Activated CD8-positive, alpha-beta T cell treated with anti-CD3 and anti-CD28 coated beads, Interleukin-2, amount 10 ng/mL, durations not matched to agents 7 days and 5 days (primary cell): ENCODE measurements around the gene IMPDH1. TPM values are rescaled to one million over a fixed set of nuclear protein-coding genes. Genes with fewer than 3 reads are reported as not detected.
A peak's percentile ranks its signal among the peaks of the same experiment; 100 is the strongest.

Experiments
- ATAC-seq: fragments of 150-1000 bp; cut with Tn5 transposase; one replicate; pipeline ENCODE4 v1.10.0; 2021; ENCODE audit warnings: moderate library complexity
- CTCF ChIA-PET: fragments of 350-600 bp; sonication (Branson Sonifier 250); formaldehyde crosslinking; loops from one replicate; lab custom pipeline; 2021; ENCODE audit warnings: antibody characterized with exemption; lab: Charles Lee
- POLR2A ChIA-PET: fragments of 350-600 bp; sonication (Branson Sonifier 250); formaldehyde crosslinking; loops from one replicate; lab custom pipeline; 2021; ENCODE audit warnings: antibody characterized with exemption; lab: Charles Lee
- DNase-seq: peaks from one replicate; pipeline ENCODE4 v3.0.0-alpha.2; 2020
- H3K27ac Mint-ChIP-seq: one replicate; pipeline ENCODE4 v1.8.0; 2021; ENCODE audit warnings: mild to moderate bottlenecking, mixed read lengths
- H3K27me3 Mint-ChIP-seq: one replicate; pipeline ENCODE4 v1.8.0; 2021; ENCODE audit warnings: low read depth, mixed read lengths
- H3K36me3 Mint-ChIP-seq: one replicate; pipeline ENCODE4 v1.8.0; 2021; ENCODE audit warnings: low read depth, mixed read lengths
- H3K4me1 Mint-ChIP-seq: one replicate; pipeline ENCODE4 v1.8.0; 2021; ENCODE audit warnings: low read depth, mixed read lengths
- H3K4me3 Mint-ChIP-seq: one replicate; pipeline ENCODE4 v1.8.0; 2021; ENCODE audit warnings: mild to moderate bottlenecking, mixed read lengths
- H3K9me3 Mint-ChIP-seq: one replicate; pipeline ENCODE4 v1.8.0; 2022; ENCODE audit warnings: mixed read lengths; ENCODE audit not compliant: insufficient read depth
- total RNA-seq, 2 experiments: library from RNA; stranded (reverse); gene quantifications; one replicate each; pipeline ENCODE4 v1.2.3, GENCODE V29; 2021

IMPDH1 gene
- total RNA-seq, 2 experiments from 2014 or later = 75.3 to 80.8 TPM

- CTCF ChIA-PET = interaction anchor here (0.9 to 25.1 kb wide), 5 partner anchors 9 to 56 kb away, joined by 3 to 432 read pairs (median 4); no protein-coding TSS in a partner anchor
- H3K36me3 Mint-ChIP-seq = peaks cover 29% of the 10 kb centered on the region
- peak overlapping the region; percentile 59 for H3K27ac Mint-ChIP-seq
- POLR2A ChIA-PET = interaction anchor here (0.6 kb wide), 1 partner anchor 1674 kb away, joined by 3 read pairs; no protein-coding TSS in a partner anchor
- peaks cover 45% of the 10 kb centered on the region for H3K4me1 Mint-ChIP-seq
- ATAC-seq (no peak), DNase-seq (no peak)
- H3K9me3 Mint-ChIP-seq = no peaks in the 10 kb centered on the region
- H3K4me3 Mint-ChIP-seq = peak overlapping the region; percentile 81
- peaks cover 3% of the 10 kb centered on the region for H3K27me3 Mint-ChIP-seq
These were observed 5.6 kb downstream of the IMPDH1 start for GRCh38 chr7:128404143-128404681.

- peaks cover 40% of the 10 kb centered on the region for H3K4me1 Mint-ChIP-seq
- H3K9me3 Mint-ChIP-seq = no peaks in the 10 kb centered on the region
- POLR2A ChIA-PET = interaction anchor here (0.6 kb wide), 1 partner anchor 1674 kb away, joined by 3 read pairs; no protein-coding TSS in a partner anchor
- ATAC-seq (no peak), DNase-seq (no peak)
- H3K4me3 Mint-ChIP-seq = peak overlapping the region; percentile 81
- CTCF ChIA-PET = interaction anchor here (0.9 to 25.1 kb wide), 6 partner anchors 8 to 60 kb away, joined by 3 to 432 read pairs (median 4); partner anchors contain the start of gene RBM28
- H3K36me3 Mint-ChIP-seq = peaks cover 29% of the 10 kb centered on the region
- peaks cover 3% of the 10 kb centered on the region for H3K27me3 Mint-ChIP-seq
- no peak overlapping the region for H3K27ac Mint-ChIP-seq
These were observed 6.1 kb downstream of the IMPDH1 start for GRCh38 chr7:128403676-128404075.

DNA sequence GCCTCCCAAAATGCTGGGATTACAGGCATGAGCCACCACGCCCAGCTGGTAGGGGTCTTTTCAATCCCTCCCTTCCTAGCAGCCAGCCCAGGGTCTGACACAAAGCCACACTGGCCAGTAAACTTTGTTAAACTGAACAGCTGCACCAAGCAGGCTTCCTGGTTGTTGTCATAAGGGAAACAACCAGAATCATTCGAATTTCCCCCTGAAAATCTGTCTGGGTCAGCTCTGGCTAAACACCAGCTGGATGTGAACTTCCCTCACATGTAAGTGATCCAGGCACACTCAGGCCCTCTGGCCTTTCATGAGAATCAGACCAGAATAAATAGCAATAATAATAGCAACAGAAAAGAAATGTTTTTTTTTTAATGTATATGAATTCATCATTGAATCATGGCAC lies 7.4 kb downstream of the IMPDH1 start:
- Mint-ChIP-seq H3K27me3 (peaks cover 3% of the 10 kb centered on the region), H3K4me1 (peaks cover 31% of the 10 kb centered on the region), H3K36me3 (peaks cover 41% of the 10 kb centered on the region), H3K27ac (no peak overlapping the region), H3K4me3 (no peak overlapping the region), H3K9me3 (no peaks in the 10 kb centered on the region)
- no peak for ATAC-seq
- CTCF ChIA-PET = interaction anchor here (1.1 to 25.1 kb wide), 3 partner anchors 14 to 55 kb away, joined by 4 to 432 read pairs (median 4); no protein-coding TSS in a partner anchor
- POLR2A ChIA-PET = no interaction called here
- no peak for DNase-seq

DNA sequence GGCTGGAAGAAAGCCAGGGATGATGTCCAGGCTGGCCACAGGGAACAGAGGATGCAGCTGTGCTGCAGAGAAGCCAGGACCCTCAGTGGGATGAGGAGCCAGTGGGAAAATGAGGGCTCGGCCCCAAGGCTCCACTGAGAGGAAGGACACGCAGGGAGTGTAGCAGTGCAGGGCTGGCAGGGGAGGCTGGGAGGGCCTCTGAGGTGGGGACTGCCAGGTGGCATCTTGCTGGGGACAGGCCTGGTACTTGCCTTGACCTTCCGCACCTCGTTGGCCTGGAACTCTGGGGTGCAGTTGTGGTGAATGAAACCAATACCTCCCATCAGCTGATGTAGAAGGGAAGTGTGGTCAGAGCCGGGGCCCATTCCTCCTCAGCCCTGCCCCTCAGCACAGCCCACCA lies 9.2 kb downstream of the IMPDH1 start:
- ATAC-seq (no peak), DNase-seq (no peak)
- peaks cover 24% of the 10 kb centered on the region for H3K4me1 Mint-ChIP-seq
- H3K27ac Mint-ChIP-seq = no peak overlapping the region
- H3K9me3 Mint-ChIP-seq = no peaks in the 10 kb centered on the region
- H3K4me3 Mint-ChIP-seq = no peak overlapping the region
- H3K36me3 Mint-ChIP-seq = peaks cover 49% of the 10 kb centered on the region
- CTCF ChIA-PET = interaction anchor here (1.0 to 25.1 kb wide), 7 partner anchors 10 to 60 kb away, joined by 3 to 432 read pairs (median 5); partner anchors contain the start of gene HILPDA
- no peaks in the 10 kb centered on the region for H3K27me3 Mint-ChIP-seq
- POLR2A ChIA-PET = no interaction called here

DNA sequence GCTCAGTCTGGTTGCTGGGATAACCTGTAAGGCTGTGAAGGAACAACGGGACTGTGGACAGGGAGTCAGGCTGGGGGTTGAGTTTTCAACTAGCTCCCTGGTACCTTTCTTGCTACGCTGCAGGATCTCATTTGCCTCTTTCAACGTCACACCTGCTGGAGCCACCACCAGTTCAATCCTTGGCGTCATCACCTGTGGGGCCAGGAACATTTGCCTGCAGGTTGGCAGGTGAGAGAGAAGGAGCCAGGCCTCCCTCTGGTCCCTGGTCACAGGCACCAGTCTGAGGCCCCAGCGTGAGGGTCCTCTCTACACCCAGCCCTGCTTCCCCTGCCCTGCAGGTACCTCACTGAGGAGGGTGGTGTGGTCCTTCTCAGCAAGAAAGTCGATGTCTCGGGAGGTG lies 9.8 kb downstream of the IMPDH1 start:
- no peak for DNase-seq
- peaks cover 23% of the 10 kb centered on the region for H3K4me1 Mint-ChIP-seq
- no peak overlapping the region for H3K27ac Mint-ChIP-seq
- CTCF ChIA-PET = interaction anchor here (0.7 to 25.1 kb wide), 7 partner anchors 8 to 61 kb away, joined by 3 to 432 read pairs (median 5); partner anchors contain the start of gene HILPDA
- POLR2A ChIA-PET = interaction anchor here (1.2 kb wide), 1 partner anchor 24 kb away, joined by 4 read pairs; no protein-coding TSS in a partner anchor
- no peaks in the 10 kb centered on the region for H3K9me3 Mint-ChIP-seq
- peaks cover 49% of the 10 kb centered on the region for H3K36me3 Mint-ChIP-seq
- ATAC-seq = no peak
- no peaks in the 10 kb centered on the region for H3K27me3 Mint-ChIP-seq
- no peak overlapping the region for H3K4me3 Mint-ChIP-seq

GRCh38 chr7:128398841-128399135 lies 11.0 kb downstream of the IMPDH1 start:
- Mint-ChIP-seq H3K4me3 (no peak overlapping the region), H3K9me3 (no peaks in the 10 kb centered on the region), H3K4me1 (peaks cover 12% of the 10 kb centered on the region), H3K27ac (no peak overlapping the region), H3K36me3 (peaks cover 46% of the 10 kb centered on the region), H3K27me3 (no peaks in the 10 kb centered on the region)
- ATAC-seq = peak; percentile 38
- ChIA-PET POLR2A (interaction anchor here (1.2 kb wide), 1 partner anchor 25 kb away, joined by 4 read pairs; no protein-coding TSS in a partner anchor), CTCF (interaction anchor here (1.5 to 25.1 kb wide), 6 partner anchors 9 to 57 kb away, joined by 4 to 432 read pairs (median 6); partner anchors contain the start of genes HILPDA and RBM28)
- DNase-seq = no peak

DNA sequence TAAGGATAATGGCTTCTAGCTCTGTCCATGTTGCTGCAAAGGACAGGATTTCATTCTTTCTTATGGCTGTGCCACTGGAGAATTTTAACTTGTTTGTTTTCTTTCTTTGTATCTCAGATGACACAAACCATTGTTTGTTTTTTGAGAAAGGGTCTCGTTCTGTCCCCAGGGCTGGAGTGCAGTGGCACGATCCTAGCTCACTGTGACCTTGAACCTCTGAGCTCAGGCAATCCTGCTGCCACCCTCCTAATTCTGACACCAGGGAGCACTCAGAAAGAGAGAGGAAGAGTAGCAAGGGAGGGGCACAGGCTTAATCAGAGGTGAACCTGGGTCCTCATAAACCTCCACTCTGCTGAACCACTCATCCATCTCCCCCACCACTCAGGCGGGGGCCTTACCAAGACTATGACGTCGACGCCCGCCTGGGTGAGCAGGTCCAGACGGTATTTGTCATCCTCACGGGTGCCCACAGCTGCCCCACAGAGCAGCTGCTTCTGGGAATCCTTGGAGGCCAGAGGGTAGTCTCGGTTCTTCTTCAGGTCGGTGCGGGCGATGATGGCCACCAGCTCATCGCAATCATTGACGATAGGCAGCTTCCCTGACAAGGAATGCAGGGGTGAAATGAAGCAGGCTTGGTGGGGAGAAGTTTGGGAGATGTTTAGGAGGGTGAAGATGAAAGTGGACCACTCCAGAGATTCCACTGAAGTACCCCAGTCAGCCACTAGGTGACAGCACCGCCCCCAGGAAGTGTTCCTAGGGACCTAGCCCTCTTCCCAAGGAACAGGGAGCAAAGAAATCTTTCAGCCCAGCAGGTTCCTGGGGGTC lies 11.6 kb downstream of the IMPDH1 start:
- ChIA-PET CTCF (interaction anchor here (0.7 to 25.1 kb wide), 15 partner anchors 9 to 76 kb away, joined by 3 to 432 read pairs (median 7); partner anchors contain the start of gene RBM28), POLR2A (no interaction called here)
- peaks cover 44% of the 10 kb centered on the region for H3K36me3 Mint-ChIP-seq
- peak; percentile 46 for DNase-seq
- H3K4me3 Mint-ChIP-seq = no peak overlapping the region
- ATAC-seq = peak; percentile 35
- H3K9me3 Mint-ChIP-seq = no peaks in the 10 kb centered on the region
- no peaks in the 10 kb centered on the region for H3K27me3 Mint-ChIP-seq
- H3K4me1 Mint-ChIP-seq = peaks cover 8% of the 10 kb centered on the region
- peak overlapping the region; percentile 28 for H3K27ac Mint-ChIP-seq

- ChIA-PET POLR2A (no interaction called here), CTCF (interaction anchor here (1.4 to 25.1 kb wide), 2 partner anchors 32 to 51 kb away, joined by 3 to 432 read pairs; no protein-coding TSS in a partner anchor)
- Mint-ChIP-seq H3K36me3 (peaks cover 39% of the 10 kb centered on the region), H3K27me3 (no peaks in the 10 kb centered on the region), H3K4me3 (no peak overlapping the region), H3K27ac (no peak overlapping the region), H3K4me1 (no peaks in the 10 kb centered on the region), H3K9me3 (no peaks in the 10 kb centered on the region)
- DNase-seq (no peak), ATAC-seq (no peak)
These were observed 13.4 kb downstream of the IMPDH1 start for GRCh38 chr7:128396357-128396756.

GRCh38 chr7:128395748-128396147 lies 14.0 kb downstream of the IMPDH1 start:
- no peaks in the 10 kb centered on the region for H3K9me3 Mint-ChIP-seq
- H3K27ac Mint-ChIP-seq = no peak overlapping the region
- H3K36me3 Mint-ChIP-seq = peaks cover 33% of the 10 kb centered on the region
- H3K4me1 Mint-ChIP-seq = no peaks in the 10 kb centered on the region
- ChIA-PET CTCF (interaction anchor here (0.8 to 25.1 kb wide), 2 partner anchors 9 to 32 kb away, joined by 3 to 432 read pairs; no protein-coding TSS in a partner anchor), POLR2A (no interaction called here)
- DNase-seq (no peak), ATAC-seq (no peak)
- H3K4me3 Mint-ChIP-seq = no peak overlapping the region
- H3K27me3 Mint-ChIP-seq = no peaks in the 10 kb centered on the region

DNA sequence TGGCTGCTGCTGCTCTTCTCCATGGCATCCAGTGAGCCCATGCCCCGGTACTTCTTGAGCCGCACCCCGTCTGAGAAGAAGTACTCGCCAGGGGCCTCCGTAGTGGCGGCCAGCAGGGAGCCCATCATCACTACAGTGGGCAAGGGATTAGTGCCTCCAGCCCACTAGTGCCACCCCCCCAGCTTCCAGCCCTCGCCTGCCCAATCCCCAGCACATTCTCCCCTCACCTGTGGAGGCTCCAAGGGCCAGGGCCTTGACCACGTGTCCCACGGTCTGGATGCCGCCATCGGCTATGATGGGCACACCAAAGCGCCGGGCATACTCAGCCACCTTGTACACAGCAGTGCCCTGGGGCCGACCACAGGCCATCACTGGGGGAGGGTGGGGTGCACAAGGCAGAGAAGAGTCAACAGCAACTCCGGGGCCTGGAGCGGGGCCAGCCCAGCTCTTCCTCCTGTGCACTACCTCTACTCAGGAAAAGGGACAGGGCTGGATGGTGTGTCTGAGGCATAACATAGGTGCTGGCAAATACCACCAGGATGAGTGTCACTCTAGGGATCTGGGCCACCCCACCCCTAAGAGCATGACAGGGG lies 14.8 kb downstream of the IMPDH1 start:
- POLR2A ChIA-PET = no interaction called here
- CTCF ChIA-PET = interaction anchor here (0.8 to 25.1 kb wide), 2 partner anchors 9 to 33 kb away, joined by 3 to 432 read pairs; no protein-coding TSS in a partner anchor

GRCh38 chr7:128393526-128394330 lies 16.1 kb downstream of the IMPDH1 start:
- no peaks in the 10 kb centered on the region for H3K27me3 Mint-ChIP-seq

More for the DNA sequence above, 14.8 kb downstream of the IMPDH1 start:
- Mint-ChIP-seq H3K36me3 (peaks cover 26% of the 10 kb centered on the region), H3K4me3 (no peak overlapping the region), H3K27me3 (no peaks in the 10 kb centered on the region), H3K27ac (no peak overlapping the region), H3K4me1 (no peaks in the 10 kb centered on the region), H3K9me3 (no peaks in the 10 kb centered on the region)
- ATAC-seq (no peak), DNase-seq (no peak)

More at GRCh38 chr7:128393526-128394330, 16.1 kb downstream of the IMPDH1 start:
- Mint-ChIP-seq H3K4me3 (no peak overlapping the region), H3K27ac (no peak overlapping the region), H3K36me3 (peaks cover 25% of the 10 kb centered on the region), H3K4me1 (no peaks in the 10 kb centered on the region), H3K9me3 (no peaks in the 10 kb centered on the region)
- ChIA-PET POLR2A (no interaction called here), CTCF (no interaction called here)
- DNase-seq (no peak), ATAC-seq (no peak)
